D341Med (cell line): ENCODE measurements around the gene NPB.

Source experiments
- DNase-seq: peaks from one replicate; pipeline ENCODE4 v3.0.0; 2012; ENCODE audit warnings: low spot score

Gene NPB

GRCh38 chr17:81869221-81870130 lies 32.6 kb upstream of the NPB start:
- peak; percentile 91 for DNase-seq

- DNase-seq: no peak
Measured at GRCh38 chr17:81870131-81870980, 31.7 kb upstream of the NPB start.

- no peak for DNase-seq
Measured at GRCh38 chr17:81870981-81871386, 31.1 kb upstream of the NPB start, which contains the start of gene ARHGDIA. TSS of gene ARHGDIA (minus strand) at chr17:81871337. CDS start at chr17:81869930, 1,407 bp downstream.

- peak; percentile 100 for DNase-seq
Measured at GRCh38 chr17:81871387-81872230, 30.4 kb upstream of the NPB start.

GRCh38 chr17:81877569-81877968 lies 24.5 kb upstream of the NPB start:
- DNase-seq: no peak

- no peak for DNase-seq
Measured at GRCh38 chr17:81878294-81878693, 23.7 kb upstream of the NPB start.

GRCh38 chr17:81879121-81879520 lies 22.9 kb upstream of the NPB start:
- no peak for DNase-seq

- peak; percentile 36 for DNase-seq
Measured at GRCh38 chr17:81884520-81884919, 17.5 kb upstream of the NPB start.

GRCh38 chr17:81884968-81885367 lies 17.1 kb upstream of the NPB start:
- peak; percentile 37 for DNase-seq

- no peak for DNase-seq
Measured at GRCh38 chr17:81885454-81885853, 16.6 kb upstream of the NPB start.

- DNase-seq: peak; percentile 79
Measured at GRCh38 chr17:81885869-81886548, 16.0 kb upstream of the NPB start.

- no peak for DNase-seq
Measured at GRCh38 chr17:81888105-81888987, 13.7 kb upstream of the NPB start.

GRCh38 chr17:81888988-81889595 lies 12.9 kb upstream of the NPB start:
- no peak for DNase-seq

- no peak for DNase-seq
Measured at GRCh38 chr17:81889602-81890001, 12.4 kb upstream of the NPB start.

- peak; percentile 63 for DNase-seq
Measured at GRCh38 chr17:81890447-81891302, 11.4 kb upstream of the NPB start.

GRCh38 chr17:81891303-81891552 lies 10.8 kb upstream of the NPB start:
- DNase-seq: no peak

- DNase-seq: no peak
Measured at GRCh38 chr17:81895400-81895799, 6.6 kb upstream of the NPB start.

- DNase-seq: no peak
Measured at GRCh38 chr17:81898029-81898866, 3.8 kb upstream of the NPB start.
